ENCODE data around the gene ATF6.

The ATF6 gene

DNA sequence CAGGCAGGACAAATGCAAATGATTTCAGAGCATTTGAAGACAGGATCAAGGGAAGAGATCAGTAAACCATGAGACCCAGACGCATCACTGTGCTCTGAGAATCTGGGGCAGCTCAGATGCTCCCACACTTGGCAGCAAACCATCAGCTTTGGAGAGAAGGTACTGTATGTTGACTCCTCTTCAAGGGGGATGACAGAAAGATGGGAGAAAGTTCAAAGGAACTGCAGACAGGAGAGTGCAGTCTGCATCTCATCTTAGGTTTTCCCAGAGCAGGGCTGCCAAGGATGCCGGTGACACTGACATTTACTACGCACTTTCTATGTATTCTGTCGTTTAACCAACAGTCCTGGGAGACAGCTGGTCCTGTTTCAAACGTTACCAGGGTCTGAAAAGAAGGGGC is 221.8 kb downstream of the ATF6 start:
- Histone ChIP-seq H3K4me2 (ENCODE audit: low read length) (no peak overlapping the region), H3K79me2 (ENCODE audit: control insufficient read depth, low read length) (no peaks in the 10 kb centered on the region), H3F3A (ENCODE audit: control insufficient read depth, insufficient read depth) (no peaks in the 10 kb centered on the region), H3K27ac (ENCODE audit: low read depth, low read length) (no peak overlapping the region), H3K9me2 (replicated peaks; ENCODE audit: control insufficient read depth, low read length) (no peaks in the 10 kb centered on the region), H3K9me3 (ENCODE audit: control insufficient read depth, insufficient read depth, low read length) (no peaks in the 10 kb centered on the region), H3K4me1 (ENCODE audit: control insufficient read depth, low read length) (no peaks in the 10 kb centered on the region), H3K36me3 (ENCODE audit: control insufficient read depth, low read length) (no peaks in the 10 kb centered on the region), H3K27me3 (ENCODE audit: control insufficient read depth, low read length) (peaks cover 12% of the 10 kb centered on the region), H4K20me1 (ENCODE audit: control insufficient read depth, insufficient read depth, low read depth, low read length) (no peaks in the 10 kb centered on the region), H3K4me3 (ENCODE audit: low read length) (no peak overlapping the region)
- TF ChIP-seq, protein P1, sequence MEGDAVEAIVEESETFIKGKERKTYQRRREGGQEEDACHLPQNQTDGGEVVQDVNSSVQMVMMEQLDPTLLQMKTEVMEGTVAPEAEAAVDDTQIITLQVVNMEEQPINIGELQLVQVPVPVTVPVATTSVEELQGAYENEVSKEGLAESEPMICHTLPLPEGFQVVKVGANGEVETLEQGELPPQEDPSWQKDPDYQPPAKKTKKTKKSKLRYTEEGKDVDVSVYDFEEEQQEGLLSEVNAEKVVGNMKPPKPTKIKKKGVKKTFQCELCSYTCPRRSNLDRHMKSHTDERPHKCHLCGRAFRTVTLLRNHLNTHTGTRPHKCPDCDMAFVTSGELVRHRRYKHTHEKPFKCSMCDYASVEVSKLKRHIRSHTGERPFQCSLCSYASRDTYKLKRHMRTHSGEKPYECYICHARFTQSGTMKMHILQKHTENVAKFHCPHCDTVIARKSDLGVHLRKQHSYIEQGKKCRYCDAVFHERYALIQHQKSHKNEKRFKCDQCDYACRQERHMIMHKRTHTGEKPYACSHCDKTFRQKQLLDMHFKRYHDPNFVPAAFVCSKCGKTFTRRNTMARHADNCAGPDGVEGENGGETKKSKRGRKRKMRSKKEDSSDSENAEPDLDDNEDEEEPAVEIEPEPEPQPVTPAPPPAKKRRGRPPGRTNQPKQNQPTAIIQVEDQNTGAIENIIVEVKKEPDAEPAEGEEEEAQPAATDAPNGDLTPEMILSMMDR (IDR thresholded peaks at IDR 0.05; ENCODE audit: low read depth, low read length, poor library complexity, severe bottlenecking) = no peak

DNA sequence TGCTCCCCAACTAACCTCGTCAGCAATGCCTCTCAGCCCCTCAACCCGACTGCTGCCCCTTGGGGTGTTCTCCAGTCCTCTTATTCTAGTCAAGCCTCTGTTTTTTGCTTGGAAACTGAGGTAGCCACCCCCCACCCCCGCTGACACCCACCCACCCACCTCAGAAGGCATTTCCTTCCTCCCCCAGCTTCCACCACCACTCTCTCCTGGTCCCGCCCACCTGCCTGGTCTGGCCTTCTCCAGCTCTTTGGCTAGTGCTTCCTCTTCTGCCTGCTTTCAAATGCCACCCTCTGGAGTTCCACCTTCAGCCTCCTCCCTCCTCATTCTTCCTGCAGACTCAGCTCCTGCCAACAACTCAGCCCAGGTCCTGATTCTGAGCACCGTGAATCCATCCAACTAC is 222.3 kb downstream of the ATF6 start:
- no peaks in the 10 kb centered on the region for H3F3A ChIP-seq (ENCODE audit: control insufficient read depth, insufficient read depth)
- H3K4me3 ChIP-seq (ENCODE audit: low read length) = no peak overlapping the region
- H4K20me1 ChIP-seq (ENCODE audit: control insufficient read depth, insufficient read depth, low read depth, low read length) = no peaks in the 10 kb centered on the region
- no peak for TF ChIP-seq EZH2phosphoT487 (IDR thresholded peaks at IDR 0.05; ENCODE audit: borderline replicate concordance, low read length)
- no peak overlapping the region for H3K27ac ChIP-seq (ENCODE audit: low read depth, low read length)
- H3K4me1 ChIP-seq (ENCODE audit: control insufficient read depth, low read length) = no peaks in the 10 kb centered on the region
- no peaks in the 10 kb centered on the region for H3K36me3 ChIP-seq (ENCODE audit: control insufficient read depth, low read length)
- H3K9me2 ChIP-seq (replicated peaks; ENCODE audit: control insufficient read depth, low read length) = no peaks in the 10 kb centered on the region
- no peaks in the 10 kb centered on the region for H3K79me2 ChIP-seq (ENCODE audit: control insufficient read depth, low read length)
- no peaks in the 10 kb centered on the region for H3K9me3 ChIP-seq (ENCODE audit: control insufficient read depth, insufficient read depth, low read length)
- H3K27me3 ChIP-seq (ENCODE audit: control insufficient read depth, low read length) = peaks cover 12% of the 10 kb centered on the region
- no peak overlapping the region for H3K4me2 ChIP-seq (ENCODE audit: low read length)

DNA sequence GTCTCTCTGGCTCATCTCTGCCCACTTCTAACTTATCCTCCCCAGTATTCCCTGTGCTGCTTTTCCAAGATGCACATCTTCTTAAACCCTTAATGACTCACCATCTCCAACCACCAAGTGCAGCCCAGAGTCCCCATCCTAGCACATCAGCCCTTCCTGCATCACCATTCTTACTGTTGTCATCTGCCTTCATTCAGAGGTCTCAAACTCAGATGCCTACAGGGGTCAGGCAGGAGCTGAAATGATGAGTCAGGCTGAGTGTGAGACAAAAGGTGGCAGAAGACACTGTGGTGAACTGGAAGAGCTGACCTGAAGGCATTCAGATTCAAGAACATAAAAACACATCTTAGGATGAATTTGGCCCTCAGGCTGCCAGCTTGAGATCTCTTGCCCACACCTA is 223.0 kb downstream of the ATF6 start:
- H3K9me2 ChIP-seq (replicated peaks; ENCODE audit: control insufficient read depth, low read length) = no peaks in the 10 kb centered on the region
- TF ChIP-seq EZH2phosphoT487 (IDR thresholded peaks at IDR 0.05; ENCODE audit: borderline replicate concordance, low read length) = no peak
- TF ChIP-seq, protein P1 (IDR thresholded peaks at IDR 0.05; ENCODE audit: low read depth, low read length, poor library complexity, severe bottlenecking) = no peak
- H3K9me3 ChIP-seq (ENCODE audit: control insufficient read depth, insufficient read depth, low read length) = no peaks in the 10 kb centered on the region
- no peaks in the 10 kb centered on the region for H4K20me1 ChIP-seq (ENCODE audit: control insufficient read depth, insufficient read depth, low read depth, low read length)
- no peaks in the 10 kb centered on the region for H3K4me1 ChIP-seq (ENCODE audit: control insufficient read depth, low read length)
- H3K79me2 ChIP-seq (ENCODE audit: control insufficient read depth, low read length) = no peaks in the 10 kb centered on the region
- peaks cover 12% of the 10 kb centered on the region for H3K27me3 ChIP-seq (ENCODE audit: control insufficient read depth, low read length)
- H3K27ac ChIP-seq (ENCODE audit: low read depth, low read length) = no peak overlapping the region
- no peak overlapping the region for H3K4me2 ChIP-seq (ENCODE audit: low read length)
- no peaks in the 10 kb centered on the region for H3K36me3 ChIP-seq (ENCODE audit: control insufficient read depth, low read length)
- no peaks in the 10 kb centered on the region for H3F3A ChIP-seq (ENCODE audit: control insufficient read depth, insufficient read depth)
- no peak overlapping the region for H3K4me3 ChIP-seq (ENCODE audit: low read length)

DNA sequence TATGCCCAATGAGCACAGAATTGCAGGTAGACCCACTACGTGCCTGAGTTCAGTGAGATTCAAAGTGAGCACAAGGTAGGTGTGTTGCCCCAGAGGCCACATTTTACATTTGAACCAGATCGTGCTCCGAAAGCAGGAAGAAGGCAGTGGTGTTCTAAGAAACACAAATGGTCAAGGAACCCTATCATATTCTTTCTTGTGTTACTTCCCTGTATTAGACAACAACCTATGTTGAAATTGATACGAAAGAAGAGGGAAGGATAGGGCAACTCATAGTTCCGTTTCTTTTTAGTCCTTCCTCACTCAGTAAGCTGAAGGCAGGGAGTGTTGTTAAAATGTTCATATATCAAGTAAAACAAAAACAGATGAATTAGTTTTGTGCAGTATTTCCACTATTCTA is 223.7 kb downstream of the ATF6 start:
- Histone ChIP-seq H3K36me3 (ENCODE audit: control insufficient read depth, low read length) (no peaks in the 10 kb centered on the region), H3K4me1 (ENCODE audit: control insufficient read depth, low read length) (no peaks in the 10 kb centered on the region), H3K9me2 (replicated peaks; ENCODE audit: control insufficient read depth, low read length) (no peaks in the 10 kb centered on the region), H3K4me3 (ENCODE audit: low read length) (no peak overlapping the region), H3K27ac (ENCODE audit: low read depth, low read length) (no peak overlapping the region), H3K79me2 (ENCODE audit: control insufficient read depth, low read length) (no peaks in the 10 kb centered on the region), H3K9me3 (ENCODE audit: control insufficient read depth, insufficient read depth, low read length) (no peaks in the 10 kb centered on the region), H3K27me3 (ENCODE audit: control insufficient read depth, low read length) (peaks cover 12% of the 10 kb centered on the region), H3F3A (ENCODE audit: control insufficient read depth, insufficient read depth) (no peaks in the 10 kb centered on the region), H4K20me1 (ENCODE audit: control insufficient read depth, insufficient read depth, low read depth, low read length) (no peaks in the 10 kb centered on the region), H3K4me2 (ENCODE audit: low read length) (no peak overlapping the region)
- TF ChIP-seq, protein P1 (IDR thresholded peaks at IDR 0.05; ENCODE audit: low read depth, low read length, poor library complexity, severe bottlenecking) = no peak
- TF ChIP-seq EZH2phosphoT487 (IDR thresholded peaks at IDR 0.05; ENCODE audit: borderline replicate concordance, low read length) = no peak

All from DOHH2 (cell line).